ENCODE measurements around the gene ACYP1.

ACYP1 gene

DNA sequence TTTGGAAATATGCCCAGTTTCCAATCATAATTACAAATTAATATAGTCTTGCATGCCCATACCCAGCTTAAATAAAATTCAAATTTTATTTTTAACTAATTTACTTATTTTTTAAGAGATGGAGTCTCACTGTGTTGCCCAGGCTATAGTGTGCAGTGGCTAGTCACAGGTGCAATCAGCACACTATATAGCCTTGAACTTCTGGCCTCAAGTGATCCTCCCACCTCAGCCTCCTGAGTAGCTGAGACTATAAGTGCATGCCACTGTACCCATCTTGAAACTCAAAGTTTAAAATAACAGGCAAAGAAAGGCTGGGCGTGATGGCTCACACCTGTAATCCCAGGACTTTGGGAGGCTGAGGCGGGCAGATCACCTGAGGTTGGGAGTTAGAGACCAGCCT, 22.9 kb downstream of the ACYP1 start:
- DNase-seq (ENCODE audit: low read depth, low spot score): no peak

DNA sequence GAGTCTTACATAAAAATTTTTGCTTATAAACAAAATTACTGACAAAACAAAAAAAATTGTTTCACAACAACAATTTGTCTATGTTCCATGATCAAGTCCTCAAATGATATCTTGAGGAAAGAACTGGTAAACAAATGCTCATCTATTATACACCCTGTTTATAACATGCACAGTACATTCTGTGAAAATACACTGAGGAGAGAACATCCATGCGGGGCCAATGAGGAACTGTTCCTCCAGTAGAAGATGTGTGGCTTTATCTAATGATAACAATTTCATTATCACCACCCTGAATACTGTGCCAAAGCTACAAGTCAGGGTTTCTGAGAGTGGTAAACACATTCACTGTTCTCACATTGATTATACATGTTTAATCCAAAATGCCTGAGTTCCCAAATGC, 23.3 kb downstream of the ACYP1 start:
- no peak for DNase-seq (ENCODE audit: low read depth, low spot score)

- DNase-seq (ENCODE audit: low read depth, low spot score): no peak
Observed at GRCh38 chr14:75032939-75033338, 30.9 kb downstream of the ACYP1 start.

GRCh38 chr14:75030147-75030546, 33.7 kb downstream of the ACYP1 start:
- no peak for DNase-seq (ENCODE audit: low read depth, low spot score)

- DNase-seq (ENCODE audit: low read depth, low spot score): no peak
Observed at GRCh38 chr14:75025876-75026275, 37.9 kb downstream of the ACYP1 start.

- no peak for DNase-seq (ENCODE audit: low read depth, low spot score)
Observed at GRCh38 chr14:75025082-75025481, 38.7 kb downstream of the ACYP1 start.

- DNase-seq (ENCODE audit: low read depth, low spot score): no peak
Observed at GRCh38 chr14:75023108-75023507, 40.7 kb downstream of the ACYP1 start.

- DNase-seq (ENCODE audit: low read depth, low spot score): no peak
Observed at GRCh38 chr14:75022655-75023054, 41.2 kb downstream of the ACYP1 start.

DNA sequence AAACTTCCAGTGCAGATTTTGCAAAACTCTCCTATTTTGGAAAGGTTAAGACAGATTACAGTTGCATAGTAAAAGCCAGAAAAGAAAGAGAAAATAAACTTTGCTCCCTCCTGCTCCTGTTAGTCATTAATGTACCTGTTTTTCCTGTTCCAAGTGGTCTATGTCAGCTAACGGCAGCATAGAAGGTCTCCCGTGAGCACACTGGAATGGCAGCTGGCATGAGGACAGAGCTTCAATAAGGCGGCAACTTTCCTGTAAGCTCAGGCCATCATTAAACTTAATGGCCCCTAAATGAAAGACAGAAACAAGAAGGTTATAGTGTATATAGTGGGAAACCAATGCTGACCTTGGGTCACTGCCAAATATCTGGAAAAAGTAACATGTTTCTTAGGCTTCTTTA, 45.1 kb downstream of the ACYP1 start:
- no peak for DNase-seq (ENCODE audit: low read depth, low spot score)

GRCh38 chr14:75016815-75017214, 47.0 kb downstream of the ACYP1 start:
- DNase-seq (ENCODE audit: low read depth, low spot score): no peak

DNA sequence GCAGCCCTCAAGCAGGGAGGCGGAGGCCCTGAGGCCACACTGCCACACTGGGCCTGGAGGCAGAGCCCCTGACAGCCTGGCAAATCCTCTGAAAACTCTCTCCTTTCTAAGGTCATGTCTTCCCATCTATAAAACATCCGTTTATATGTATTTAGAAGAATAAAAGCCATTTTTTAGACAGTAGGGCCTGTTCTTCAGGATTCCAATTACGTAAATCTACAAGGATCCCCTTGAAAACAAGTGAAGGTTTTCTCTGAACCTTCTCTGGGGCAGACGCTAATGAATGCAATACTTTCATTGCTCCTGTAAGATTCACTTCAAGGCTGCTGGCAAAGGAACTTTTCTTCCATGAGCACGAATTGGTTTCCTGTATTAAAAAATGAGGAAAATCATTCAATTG, 48.3 kb downstream of the ACYP1 start:
- no peak for DNase-seq (ENCODE audit: low read depth, low spot score)

GRCh38 chr14:75013290-75013689, 50.5 kb downstream of the ACYP1 start:
- DNase-seq (ENCODE audit: low read depth, low spot score): no peak

DNA sequence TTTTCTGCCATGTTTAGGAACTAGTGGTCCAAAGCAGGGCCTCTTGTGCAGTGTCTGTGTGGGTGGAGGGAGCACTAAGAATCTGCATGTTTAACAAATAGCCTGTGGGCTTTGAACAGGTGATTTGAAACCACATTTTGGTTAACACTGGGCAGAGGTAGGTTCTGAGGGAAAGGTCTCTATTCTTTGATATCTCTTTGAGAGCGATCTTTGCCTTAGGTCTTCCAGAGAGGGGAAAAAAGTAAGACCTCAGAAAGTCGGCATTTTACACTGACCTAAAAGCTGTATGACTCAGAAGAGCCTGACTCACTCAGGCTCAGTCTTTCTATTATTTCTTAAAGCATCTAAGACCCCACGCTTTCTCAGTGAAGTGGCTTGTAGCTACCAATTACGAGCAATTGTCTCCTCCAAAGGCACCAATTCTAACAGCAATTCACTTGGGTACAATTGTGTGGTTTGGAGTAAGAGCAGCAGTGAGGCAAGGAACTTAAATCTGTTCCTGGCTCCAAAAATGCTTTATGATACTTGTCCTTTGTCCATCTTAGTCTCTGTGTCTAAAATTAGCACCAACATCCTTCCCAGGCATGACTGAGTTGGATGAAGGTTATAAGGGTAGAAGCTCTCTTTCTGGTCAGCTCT, 52.3 kb downstream of the ACYP1 start:
- DNase-seq (ENCODE audit: low read depth, low spot score): peak; percentile 81

GRCh38 chr14:75010472-75011093, 53.2 kb downstream of the ACYP1 start:
- DNase-seq (ENCODE audit: low read depth, low spot score): no peak

DNA sequence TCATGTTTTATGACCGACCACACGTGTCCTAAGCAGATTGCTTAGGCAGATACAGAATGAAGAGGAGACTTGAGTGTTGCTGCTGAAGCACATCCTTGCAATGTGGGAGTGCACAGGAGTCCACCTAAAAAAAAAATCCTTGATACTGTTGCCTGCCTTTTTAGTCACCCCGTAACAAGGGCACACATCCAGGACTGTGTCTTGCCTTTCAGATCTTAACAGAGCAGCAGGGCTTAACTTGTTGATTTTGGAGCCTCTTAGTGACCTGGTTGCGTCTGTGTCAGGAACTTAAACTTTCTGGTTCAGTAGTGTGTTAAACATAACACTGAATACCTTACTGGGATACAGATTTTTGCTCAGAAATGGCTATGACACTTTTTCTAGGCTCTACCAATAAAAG, 54.6 kb downstream of the ACYP1 start:
- DNase-seq (ENCODE audit: low read depth, low spot score): no peak

GRCh38 chr14:75005357-75005756, 58.5 kb downstream of the ACYP1 start:
- DNase-seq (ENCODE audit: low read depth, low spot score): no peak

DNA sequence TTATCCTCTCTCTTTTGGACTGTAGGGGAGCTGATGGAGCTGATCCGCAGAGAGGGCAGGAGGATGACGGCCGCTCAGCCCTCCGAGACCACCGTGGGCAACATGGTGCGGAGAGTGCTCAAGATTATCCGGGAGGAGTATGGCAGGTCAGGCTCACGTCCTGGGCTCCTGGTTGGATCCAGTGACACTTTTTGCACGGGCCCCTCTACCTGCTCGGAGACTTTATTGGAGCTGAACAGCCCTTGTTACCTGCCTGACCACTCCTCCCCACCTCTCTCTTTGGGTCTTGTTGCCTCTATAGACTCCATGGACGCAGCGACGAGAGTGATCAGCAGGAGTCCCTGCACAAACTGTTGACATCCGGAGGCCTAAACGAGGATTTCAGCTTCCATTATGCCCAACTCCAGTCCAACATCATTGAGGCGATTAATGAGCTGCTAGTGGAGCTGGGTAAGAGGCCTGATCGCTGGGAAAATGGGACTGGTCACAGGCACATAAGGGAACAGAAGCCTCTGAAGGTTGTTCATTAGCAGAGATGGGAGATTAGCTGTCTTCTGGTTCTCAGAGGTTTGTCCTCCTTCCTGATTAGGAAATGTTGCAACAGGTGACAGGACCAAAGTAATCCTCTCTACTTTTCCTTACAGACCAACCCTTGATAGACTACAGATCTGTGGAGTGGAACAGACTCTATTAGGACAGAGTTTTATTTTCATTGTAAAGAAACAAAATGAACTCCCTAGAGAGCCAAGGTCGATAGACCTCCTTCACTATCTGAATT, 60.4 kb downstream of the ACYP1 start:
- no peak for DNase-seq (ENCODE audit: low read depth, low spot score)

All from astrocyte of the hippocampus (primary cell).